Stimulated activated CD8-positive, alpha-beta memory T cell treated with anti-CD3 and anti-CD28 coated beads, Interleukin-12 subunit alpha, Interleukin-12 subunit beta, amount 100 ng/mL, for 4 hours (primary cell): Measurements from ENCODE around the gene APPL2.

ENCODE experiments used
- DNase-seq: peaks from one replicate; pipeline ENCODE4 v3.0.0-alpha.2; 2020; ENCODE audit warnings: low read depth

APPL2 gene

GRCh38 chr12:105222726-105223351, 13.1 kb downstream of the APPL2 start:
- no peak for DNase-seq

GRCh38 chr12:105222284-105222655, 13.7 kb downstream of the APPL2 start:
- no peak for DNase-seq

DNA sequence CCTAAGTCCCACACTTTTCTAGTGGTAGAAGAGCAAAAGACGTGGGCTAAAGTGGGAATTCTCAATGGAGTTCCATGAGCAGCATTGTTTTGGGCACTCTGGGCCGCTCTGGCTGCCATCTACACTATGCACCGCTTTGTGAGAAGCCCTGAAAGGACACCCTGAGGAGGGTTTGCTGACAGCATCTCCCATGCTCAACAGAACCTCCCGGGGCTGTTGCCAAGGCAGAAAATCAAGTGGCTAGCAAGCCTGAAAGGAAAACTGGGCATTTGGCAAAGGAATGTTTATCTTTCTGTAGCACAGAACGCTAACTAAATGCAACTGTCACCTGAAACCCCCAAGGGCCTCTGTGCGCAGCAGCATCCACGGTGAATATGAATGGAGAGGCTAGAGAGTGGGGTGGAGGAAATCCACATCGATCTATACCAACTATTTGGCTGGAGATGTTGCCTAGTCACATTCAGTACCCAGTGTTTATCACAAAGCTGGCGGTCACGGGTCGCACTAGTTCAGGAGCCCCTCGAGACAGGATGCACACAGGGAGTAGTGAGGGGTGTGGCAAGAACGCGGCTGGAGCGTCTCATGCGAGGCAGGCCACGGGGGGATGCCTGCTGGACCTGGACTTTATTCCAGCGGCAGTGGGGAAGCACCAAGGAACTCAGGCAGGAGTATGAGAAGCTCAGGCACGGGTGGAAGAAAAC, 14.2 kb downstream of the APPL2 start:
- DNase-seq = no peak

DNA sequence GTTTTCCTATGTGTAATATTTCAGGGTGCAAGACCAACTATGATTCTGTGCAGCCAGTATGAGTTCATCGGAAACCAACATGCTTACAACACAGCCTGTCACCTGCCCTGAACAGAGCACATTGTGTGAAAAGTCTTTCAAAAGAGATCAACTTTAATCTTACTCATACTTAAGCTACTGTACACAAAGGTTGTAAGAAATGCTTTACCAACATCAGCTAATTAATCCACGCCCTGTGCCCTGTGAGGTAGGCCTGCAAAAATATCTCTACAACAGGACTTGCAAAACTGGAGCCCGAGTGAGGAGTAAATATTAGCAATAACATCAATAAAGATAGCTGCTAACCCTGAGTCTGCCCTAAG, 15.1 kb downstream of the APPL2 start:
- DNase-seq = no peak

DNA sequence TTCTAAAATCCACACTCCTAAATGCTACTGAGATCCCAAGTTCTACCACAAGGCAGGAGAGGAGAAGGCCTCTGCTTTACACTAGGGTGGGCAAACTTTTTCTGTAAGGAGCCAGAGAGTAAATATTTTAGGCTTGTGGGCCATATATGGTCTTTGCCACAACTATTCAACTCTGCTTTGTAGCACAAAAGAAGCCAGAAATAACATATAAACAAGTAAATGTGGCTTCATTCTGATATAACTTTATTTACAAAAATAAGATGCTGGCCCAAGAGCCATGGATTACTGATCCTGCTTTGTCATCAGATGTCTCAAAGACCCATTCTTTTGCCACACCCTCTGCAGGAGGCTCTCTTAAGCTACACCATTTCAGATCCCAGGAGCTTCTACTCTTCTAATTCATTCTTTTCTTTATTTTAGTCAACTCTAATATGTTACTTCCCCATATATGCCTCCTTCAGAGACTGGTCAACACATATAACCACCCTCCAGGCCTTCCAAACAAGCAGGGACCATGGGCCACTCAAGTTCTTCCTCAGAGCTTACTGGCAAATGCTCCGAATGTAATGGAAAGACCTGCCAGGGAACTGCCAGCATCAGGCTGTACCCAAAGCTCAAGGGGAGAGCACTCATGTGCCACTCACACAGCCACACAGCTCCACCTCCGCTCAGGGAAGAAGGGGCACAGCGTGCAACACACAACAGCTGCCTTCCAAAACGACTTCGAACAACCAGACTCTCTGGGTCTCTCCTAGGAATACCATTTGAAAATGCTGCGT, 15.6 kb downstream of the APPL2 start:
- DNase-seq = no peak

GRCh38 chr12:105219261-105220028, 16.5 kb downstream of the APPL2 start:
- DNase-seq = no peak

GRCh38 chr12:105218434-105218833, 17.5 kb downstream of the APPL2 start:
- no peak for DNase-seq

DNA sequence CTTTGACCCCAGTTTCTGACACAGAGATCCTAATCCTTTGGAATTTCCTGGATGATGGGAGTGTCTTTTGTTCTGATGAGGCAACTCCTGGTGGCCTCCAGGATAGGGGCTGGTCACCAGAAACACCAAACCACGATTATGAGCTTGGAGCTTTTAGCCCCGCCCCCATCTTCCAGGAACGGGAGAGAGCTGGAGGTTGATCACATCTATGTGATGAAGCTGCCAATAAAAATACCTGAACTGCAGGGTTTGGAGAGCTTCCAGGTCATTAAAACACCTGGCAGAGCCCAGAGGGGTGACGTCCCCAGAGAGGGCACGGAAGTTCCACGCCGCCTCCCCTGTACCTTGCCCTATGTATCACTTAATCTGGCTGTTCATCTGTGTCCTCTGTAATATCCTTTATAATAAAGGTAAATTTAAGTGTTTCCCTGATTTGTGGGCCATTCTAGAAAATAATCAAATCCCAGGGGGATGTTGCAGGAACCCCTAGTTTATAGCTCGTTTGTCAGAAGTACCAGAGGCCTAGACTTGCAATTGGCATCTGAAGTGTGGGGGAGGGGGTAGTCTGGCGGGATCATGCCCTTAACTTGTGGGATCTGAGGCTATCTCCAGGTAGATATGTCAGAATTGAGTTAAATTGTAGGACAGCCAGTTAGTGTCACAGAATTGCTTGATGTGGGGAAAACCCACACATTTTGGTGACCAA, 21.2 kb downstream of the APPL2 start:
- DNase-seq = no peak

DNA sequence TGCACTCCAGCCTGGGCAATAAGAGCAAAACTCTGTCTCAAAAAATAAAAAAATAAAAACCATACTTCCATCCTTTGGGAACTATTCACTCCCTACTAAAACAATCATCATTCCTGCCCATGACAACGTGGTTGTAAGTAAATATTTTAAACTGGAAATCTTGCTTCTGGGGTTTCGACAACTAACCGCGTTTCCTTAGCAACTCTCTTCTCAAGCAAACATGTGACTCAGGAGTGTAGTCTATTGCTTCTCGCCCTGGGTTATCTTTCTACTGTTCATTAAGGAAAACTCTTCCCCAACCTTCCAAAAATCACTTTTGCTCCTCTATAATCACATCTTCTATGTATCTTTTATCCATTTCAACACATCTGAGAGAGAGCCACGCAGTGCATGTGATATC, 21.8 kb downstream of the APPL2 start:
- DNase-seq = no peak

GRCh38 chr12:105212438-105212837, 23.5 kb downstream of the APPL2 start:
- DNase-seq = no peak

GRCh38 chr12:105209091-105209490, 26.9 kb downstream of the APPL2 start:
- DNase-seq = no peak

DNA sequence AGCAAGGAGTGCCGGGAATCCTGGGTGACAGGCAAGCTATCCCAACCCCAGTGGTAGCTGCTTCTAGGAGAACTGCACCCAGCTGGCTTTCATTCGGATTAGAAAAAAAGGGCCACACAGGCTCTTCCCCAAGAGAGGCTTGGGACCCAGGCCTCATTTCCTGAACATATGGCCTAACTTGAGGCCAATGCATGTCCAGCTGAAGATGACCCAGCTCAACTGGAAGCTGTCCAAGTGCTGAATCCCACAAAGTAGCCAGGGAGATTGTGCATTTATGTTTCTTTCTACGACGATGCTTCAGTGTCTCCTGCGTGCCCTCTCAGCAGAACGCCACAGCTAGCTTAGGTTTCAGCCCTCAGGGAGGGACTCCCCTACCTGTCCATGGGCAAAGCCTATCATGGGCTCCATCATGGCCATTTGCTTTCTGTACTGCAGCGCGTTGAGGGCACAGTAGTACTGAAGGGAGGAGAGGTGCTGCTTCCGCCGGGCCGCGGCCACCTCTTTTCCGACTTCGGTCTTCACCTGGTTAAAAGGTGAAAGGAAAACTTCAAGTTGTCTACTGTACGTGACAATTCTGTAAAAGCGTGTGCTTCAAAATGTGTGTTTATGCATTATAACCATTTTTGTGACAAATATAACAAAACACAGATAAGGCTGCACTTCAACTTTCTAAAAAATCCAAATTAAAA, 29.1 kb downstream of the APPL2 start:
- DNase-seq = no peak

DNA sequence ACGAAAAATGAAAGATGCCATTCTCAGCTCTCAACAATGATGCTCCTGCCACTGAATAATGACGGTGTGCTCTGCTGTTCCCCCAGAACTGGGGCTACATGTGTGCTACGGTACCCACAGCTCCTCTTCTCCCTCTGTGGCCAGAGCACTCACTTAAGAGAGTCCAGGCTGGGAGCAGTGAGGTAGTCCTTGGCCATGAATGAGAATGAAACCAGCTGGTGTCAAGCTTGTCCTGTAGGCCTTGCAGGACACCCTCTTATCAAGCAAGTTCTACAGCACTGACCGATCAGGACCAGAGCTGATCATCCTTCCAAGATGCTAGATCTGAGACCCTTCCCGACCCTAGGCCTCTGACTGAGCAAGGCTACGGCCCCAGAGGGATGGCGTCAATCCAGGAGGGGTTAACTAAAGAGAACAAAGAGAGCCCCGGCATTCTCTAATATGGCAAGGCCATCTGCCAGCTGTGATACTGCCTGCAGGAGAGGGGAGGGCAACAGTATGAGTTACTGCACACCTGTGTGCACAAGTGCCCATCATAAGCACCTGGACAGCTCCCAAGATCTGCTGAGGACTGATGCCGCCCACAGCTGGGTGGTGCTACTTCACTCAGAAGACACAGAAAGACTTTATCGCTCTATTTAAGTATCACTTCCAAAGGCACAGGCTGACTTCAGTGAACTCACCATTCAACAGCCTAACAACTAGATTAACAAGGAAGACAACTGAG, 30.5 kb downstream of the APPL2 start:
- no peak for DNase-seq

DNA sequence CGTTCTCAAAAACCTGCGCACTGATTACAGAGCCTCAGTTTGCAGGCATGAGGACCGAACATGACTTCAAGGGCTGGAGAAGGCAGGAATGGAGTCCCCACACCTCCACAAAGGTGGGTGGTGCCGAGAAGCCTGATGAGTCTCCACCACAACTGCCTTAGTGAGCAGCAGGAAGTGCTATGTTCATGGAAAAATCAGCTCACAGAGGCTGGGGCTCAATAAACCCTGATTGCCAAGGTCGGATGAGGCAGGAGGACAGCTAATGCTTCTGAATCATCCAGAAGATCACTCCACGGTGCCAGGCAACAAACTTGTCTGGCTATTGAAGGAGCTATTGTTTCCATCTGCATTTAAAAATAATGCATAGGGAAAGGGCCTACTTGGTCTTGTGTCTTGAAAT, 31.1 kb downstream of the APPL2 start:
- DNase-seq = no peak

- DNase-seq = no peak
Measured at GRCh38 chr12:105204127-105204526, 31.8 kb downstream of the APPL2 start.

DNA sequence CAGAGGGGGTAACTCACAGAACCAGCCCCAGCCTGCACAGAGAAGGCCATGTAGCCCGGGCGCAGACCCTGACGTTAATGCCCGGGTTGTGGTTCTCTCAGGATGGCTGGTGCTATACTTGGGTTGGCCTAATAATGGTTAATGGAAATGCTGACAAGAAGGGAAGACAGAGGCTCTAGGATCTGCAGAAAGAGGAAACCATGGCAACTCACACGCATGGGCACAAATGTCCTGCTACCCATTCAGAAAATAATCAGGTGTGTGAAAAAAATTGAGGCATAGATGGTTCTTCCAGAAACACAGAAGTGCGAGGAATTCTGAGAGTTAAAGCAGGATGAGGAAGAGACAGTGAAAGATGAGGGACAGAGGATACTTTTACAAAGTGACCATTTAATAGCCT, 33.8 kb downstream of the APPL2 start:
- no peak for DNase-seq

DNA sequence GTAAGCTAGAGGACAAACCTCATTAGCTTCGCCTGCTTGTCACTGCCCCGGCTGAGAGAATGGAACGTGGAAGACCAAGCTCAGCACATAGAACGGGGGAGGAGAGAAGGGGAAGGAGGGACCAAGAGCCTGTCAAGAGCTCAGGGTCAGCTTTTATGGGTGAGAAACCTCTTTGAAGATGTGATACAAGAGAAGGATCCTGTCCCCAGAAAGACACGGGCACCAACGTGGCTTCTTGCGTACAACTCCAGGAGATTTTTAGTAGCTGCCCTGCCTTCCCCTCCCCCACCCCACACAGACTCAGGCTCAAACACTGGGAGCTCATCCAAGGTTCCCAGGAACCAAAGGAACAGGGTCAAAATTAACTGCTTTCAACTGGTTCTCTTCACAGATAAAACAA, 34.7 kb downstream of the APPL2 start:
- no peak for DNase-seq

GRCh38 chr12:105200385-105200784, 35.6 kb downstream of the APPL2 start:
- DNase-seq = no peak

DNA sequence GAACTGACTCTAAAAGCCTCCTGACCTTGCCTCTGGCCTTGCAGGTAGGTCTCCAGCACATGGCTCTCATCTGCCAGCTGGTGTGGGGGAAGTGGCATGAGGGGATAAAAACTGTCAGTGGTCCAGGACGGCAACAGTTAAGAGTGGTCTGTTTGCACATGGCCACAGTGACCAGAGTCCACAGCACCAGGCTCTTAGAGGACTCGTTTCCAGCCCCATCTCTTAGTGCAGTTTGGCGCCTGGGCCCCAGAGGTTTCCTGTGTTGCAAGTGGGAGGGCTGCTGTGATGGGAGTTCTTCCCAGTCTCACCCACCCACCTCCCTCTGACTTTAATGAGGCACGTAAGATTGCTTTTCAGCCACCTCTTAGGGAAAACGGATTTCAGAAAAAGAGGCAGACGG, 37.0 kb downstream of the APPL2 start:
- no peak for DNase-seq

DNA sequence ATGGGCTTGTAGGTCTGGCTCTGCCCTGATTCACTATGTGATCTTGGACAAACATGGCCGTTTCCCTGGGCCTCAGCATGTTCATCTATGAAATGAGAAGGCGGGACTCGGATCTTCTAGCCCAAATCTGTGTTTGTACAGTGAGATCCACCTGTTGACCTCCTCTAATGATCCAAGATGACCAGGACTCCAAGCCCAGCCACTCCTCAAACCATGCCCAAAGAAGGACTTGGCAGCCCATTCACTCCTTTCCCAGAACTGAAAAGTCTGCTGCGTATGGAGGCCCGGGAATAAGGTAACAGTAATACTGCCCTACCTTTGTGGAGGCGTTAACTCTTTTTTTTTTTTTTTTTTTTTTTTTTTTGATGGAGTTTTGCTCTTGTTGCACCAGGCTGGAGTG, 39.9 kb downstream of the APPL2 start:
- no peak for DNase-seq

GRCh38 chr12:105194947-105195346, 41.0 kb downstream of the APPL2 start:
- DNase-seq = no peak
